Smooth muscle cell (in vitro differentiated cells): ENCODE data around the gene UBN1. TPM values are rescaled to one million over a fixed set of nuclear protein-coding genes. Genes with fewer than 3 reads are reported as not detected.

Experiments used
- DNase-seq: peaks from one replicate; lab custom pipeline; 2025; ENCODE audit not compliant: unreplicated experiment; lab: John Stamatoyannopoulos, UW
- H2AFZ ChIP-seq: fragments of 200-600 bp; sonication (generic); 2 replicates; pipeline ENCODE4 v1.6.0; 2016; ENCODE audit warnings: antibody characterized with exemption, low read depth, mild to moderate bottlenecking
- H3F3A ChIP-seq: fragments of 200-600 bp; sonication (generic); 2 replicates; pipeline ENCODE4 v1.6.0; 2017; ENCODE audit warnings: antibody characterized with exemption, low read depth
- H3K27ac ChIP-seq: fragments of 200-600 bp; sonication (generic); 2 replicates; pipeline ENCODE4 v1.5.1; 2016; ENCODE audit warnings: low read depth, mild to moderate bottlenecking
- H3K27me3 ChIP-seq: fragments of 200-600 bp; sonication (generic); 2 replicates; pipeline ENCODE4 v1.6.1; 2016; ENCODE audit warnings: low read depth, mild to moderate bottlenecking
- H3K36me3 ChIP-seq: fragments of 200-600 bp; sonication (generic); 2 replicates; pipeline ENCODE4 v1.5.1; 2016; ENCODE audit warnings: low read depth
- H3K4me1 ChIP-seq: fragments of 200-600 bp; sonication (generic); 2 replicates; pipeline ENCODE4 v1.5.1; 2016; ENCODE audit warnings: low read depth
- H3K4me2 ChIP-seq: fragments of 200-600 bp; sonication (generic); 2 replicates; pipeline ENCODE4 v1.6.0; 2016; ENCODE audit warnings: mild to moderate bottlenecking
- H3K4me3 ChIP-seq: fragments of 200-600 bp; sonication (generic); 2 replicates; pipeline ENCODE4 v1.5.1; 2016; ENCODE audit warnings: mild to moderate bottlenecking
- H3K79me2 ChIP-seq: fragments of 200-600 bp; sonication (generic); 2 replicates; pipeline ENCODE4 v1.6.0; 2016; ENCODE audit warnings: low read depth, mild to moderate bottlenecking
- H3K9ac ChIP-seq: fragments of 200-600 bp; sonication (generic); 2 replicates; pipeline ENCODE4 v1.6.0; 2016; ENCODE audit warnings: low read depth
- H3K9me3 ChIP-seq: fragments of 200-600 bp; sonication (generic); replicated peaks from 2 replicates; pipeline ENCODE4 v1.5.1; 2016; ENCODE audit warnings: low read depth
- H4K20me1 ChIP-seq: fragments of 200-600 bp; sonication (generic); 2 replicates; pipeline ENCODE4 v1.6.0; 2016; ENCODE audit warnings: low read depth
- CTCF ChIP-seq: fragments of 200-600 bp; sonication (generic); IDR thresholded peaks from 2 replicates; pipeline ENCODE4 v1.5.1; 2017; ENCODE audit warnings: borderline replicate concordance, mild to moderate bottlenecking, antibody characterized with exemption; ENCODE audit not compliant: insufficient read depth, poor library complexity, severe bottlenecking
- WGBS: methylation state at CpG from one replicate; pipeline ENCODE4 v1.1.7; 2016; ENCODE audit warnings: low lambda C conversion rate; 5-methylcytosine and 5-hydroxymethylcytosine counted together
- polyA plus RNA-seq: library from polyadenylated mRNA; unstranded; fragments of >200 nt; fragmentation: Nextera tagmentation; extraction: Ambion mirVana; gene quantifications from 2 replicates; pipeline ENCODE4 v1.2.1, GENCODE V29; 2016
- total RNA-seq: library from RNA; depleted of rRNA; stranded (reverse); fragments of >200 nt; gene quantifications from 2 replicates; pipeline ENCODE4 v1.2.3, GENCODE V29; 2014

Gene UBN1
- total and polyA plus RNA-seq, 2 experiments from 2014 or later = 16.2 to 29.7 TPM

- no peaks in the 10 kb centered on the region for H3K4me1 ChIP-seq
- no peak overlapping the region for H3K4me3 ChIP-seq
- DNase-seq = no peak
- H3F3A ChIP-seq = no peaks in the 10 kb centered on the region
- no peaks in the 10 kb centered on the region for H3K9me3 ChIP-seq
- WGBS = 98% methylated on average over 14 of the region's 14 CpGs
- H3K36me3 ChIP-seq = peaks cover 25% of the 10 kb centered on the region
- no peak overlapping the region for H2AFZ ChIP-seq
- no peak overlapping the region for H3K9ac ChIP-seq
- H3K79me2 ChIP-seq = peaks cover 68% of the 10 kb centered on the region
- no peak for TF ChIP-seq CTCF
- H3K4me2 ChIP-seq = no peak overlapping the region
- H3K27ac ChIP-seq = no peak overlapping the region
- H3K27me3 ChIP-seq = no peaks in the 10 kb centered on the region
- H4K20me1 ChIP-seq = peaks cover 70% of the 10 kb centered on the region
These were observed 13.6 kb downstream of the UBN1 start for GRCh38 chr16:4860727-4861342.

DNA sequence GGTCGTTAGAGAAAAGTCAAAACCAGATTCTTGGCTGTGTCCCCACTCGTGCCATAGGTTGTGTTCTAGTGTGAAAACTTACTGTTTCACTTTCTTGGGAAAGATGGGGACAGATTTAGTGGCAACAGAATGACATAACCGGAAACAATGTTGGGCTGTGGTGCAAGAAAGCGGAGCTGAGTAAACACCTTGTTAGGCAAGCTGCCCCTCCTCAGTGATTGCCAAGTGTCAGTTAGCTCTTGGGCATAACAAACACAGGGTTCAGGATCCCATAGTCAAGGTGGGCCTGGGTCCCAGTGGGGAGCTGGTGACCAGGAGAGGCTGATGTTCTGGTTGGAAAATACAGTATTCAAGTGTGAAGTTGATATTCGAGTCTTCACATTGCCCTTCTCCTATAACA, 15.4 kb downstream of the UBN1 start:
- TF ChIP-seq CTCF = no peak
- WGBS = 90% methylated on average over 5 of the region's 5 CpGs
- H2AFZ ChIP-seq = no peak overlapping the region
- no peak overlapping the region for H3K4me3 ChIP-seq
- H3K27ac ChIP-seq = no peak overlapping the region
- H3K9ac ChIP-seq = no peak overlapping the region
- no peaks in the 10 kb centered on the region for H3K27me3 ChIP-seq
- H3K4me2 ChIP-seq = no peak overlapping the region
- peaks cover 21% of the 10 kb centered on the region for H3K36me3 ChIP-seq
- no peaks in the 10 kb centered on the region for H3K9me3 ChIP-seq
- H3F3A ChIP-seq = no peaks in the 10 kb centered on the region
- no peak for DNase-seq
- H3K79me2 ChIP-seq = peaks cover 76% of the 10 kb centered on the region
- peaks cover 70% of the 10 kb centered on the region for H4K20me1 ChIP-seq
- no peaks in the 10 kb centered on the region for H3K4me1 ChIP-seq

- Histone ChIP-seq H3K9ac (no peak overlapping the region), H3K36me3 (peaks cover 12% of the 10 kb centered on the region), H3K4me2 (no peak overlapping the region), H2AFZ (no peak overlapping the region), H3K27me3 (no peaks in the 10 kb centered on the region), H3K4me1 (no peaks in the 10 kb centered on the region), H3K27ac (no peak overlapping the region), H3F3A (no peaks in the 10 kb centered on the region), H3K79me2 (peaks cover 75% of the 10 kb centered on the region), H4K20me1 (peaks cover 87% of the 10 kb centered on the region), H3K4me3 (no peak overlapping the region), H3K9me3 (no peaks in the 10 kb centered on the region)
- no peak for DNase-seq
- no peak for TF ChIP-seq CTCF
- WGBS = 95% methylated on average over 3 of the region's 3 CpGs
These were observed 17.4 kb downstream of the UBN1 start for GRCh38 chr16:4864728-4865127.

DNA sequence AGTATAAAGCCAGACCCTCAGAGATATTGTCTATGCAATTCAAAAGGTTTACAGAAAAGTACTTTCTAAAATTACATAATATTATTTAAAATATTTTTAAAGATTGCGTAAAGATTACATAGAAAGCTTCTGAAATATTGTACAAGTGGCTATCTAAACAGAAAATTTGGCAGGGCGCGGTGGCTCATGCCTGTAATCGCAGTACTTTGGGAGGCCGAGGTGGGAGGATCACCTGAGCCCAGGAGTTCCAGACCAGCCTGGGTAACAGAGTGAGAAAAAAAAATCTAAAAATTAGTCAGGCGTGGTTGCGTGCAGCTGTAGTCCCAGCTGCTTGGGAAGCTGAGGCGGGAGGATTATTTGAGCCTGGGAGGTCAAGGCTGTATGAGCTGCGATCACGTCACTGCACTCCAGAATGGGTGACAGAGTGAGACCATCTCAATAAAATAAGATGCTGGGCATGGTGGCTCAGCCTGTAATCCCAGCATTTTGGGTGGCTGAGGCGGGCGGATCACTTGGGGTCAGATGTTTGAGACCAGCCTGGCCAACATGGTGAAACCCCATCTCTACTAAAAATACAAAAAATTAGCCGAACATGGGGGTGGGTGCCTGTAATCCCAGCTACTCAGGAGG, 18.1 kb downstream of the UBN1 start:
- Histone ChIP-seq H3K27me3 (no peaks in the 10 kb centered on the region), H4K20me1 (peaks cover 93% of the 10 kb centered on the region), H3K4me1 (no peaks in the 10 kb centered on the region), H3K9ac (no peak overlapping the region), H3K79me2 (peaks cover 75% of the 10 kb centered on the region), H3K4me2 (no peak overlapping the region), H3K4me3 (no peak overlapping the region), H2AFZ (no peak overlapping the region), H3F3A (no peaks in the 10 kb centered on the region), H3K27ac (no peak overlapping the region), H3K36me3 (peaks cover 6% of the 10 kb centered on the region), H3K9me3 (no peaks in the 10 kb centered on the region)
- TF ChIP-seq CTCF = no peak
- DNase-seq = no peak
- WGBS = 97% methylated on average over 13 of the region's 13 CpGs
